NCI-H2171 (cell line): ENCODE results near the gene FRMD3.

ENCODE experiments used
- DNase-seq: peaks from one replicate; lab custom pipeline; 2025; lab: John Stamatoyannopoulos, UW

FRMD3 gene

DNA sequence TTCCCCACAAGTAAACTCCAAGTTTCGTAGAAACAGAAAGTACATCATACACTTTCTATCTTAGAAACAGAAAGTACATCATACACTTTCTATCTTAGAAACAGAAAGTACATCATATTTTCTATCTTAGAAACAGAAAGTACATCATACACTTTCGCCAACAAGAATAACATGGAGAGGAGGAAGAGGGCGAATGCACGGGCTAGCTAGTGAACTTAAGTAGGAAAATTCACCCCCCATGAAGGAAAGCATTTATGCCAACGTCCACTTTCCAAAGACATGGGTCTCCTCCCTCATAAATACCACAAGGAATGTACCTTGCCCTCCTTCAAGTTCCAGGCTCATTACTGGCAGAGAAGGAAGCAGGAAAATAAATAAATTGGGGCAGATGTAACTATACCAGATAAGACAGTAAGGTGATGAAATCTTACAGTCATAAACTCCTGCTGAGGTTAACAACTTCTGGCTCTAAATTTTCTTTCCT lies 64.7 kb downstream of the FRMD3 start:
- no peak for DNase-seq

DNA sequence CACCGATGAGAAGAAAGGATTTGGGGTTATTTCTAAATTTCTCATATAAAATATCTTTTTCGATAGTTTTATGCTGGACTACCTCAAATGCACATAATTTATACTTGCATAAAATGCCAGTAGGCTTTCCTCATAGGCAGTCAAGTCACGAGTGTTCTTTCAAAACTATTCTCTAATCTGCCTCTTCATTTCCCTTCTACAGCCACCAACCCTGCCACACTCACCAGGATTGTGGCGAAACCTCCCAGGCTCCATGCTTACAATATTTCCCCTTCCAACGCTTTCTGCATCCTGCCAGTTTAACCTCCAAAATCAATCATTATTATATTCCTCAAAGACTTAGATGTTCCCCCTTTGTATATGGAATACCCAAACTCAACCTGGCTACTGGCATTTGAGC lies 65.4 kb downstream of the FRMD3 start:
- no peak for DNase-seq

DNA sequence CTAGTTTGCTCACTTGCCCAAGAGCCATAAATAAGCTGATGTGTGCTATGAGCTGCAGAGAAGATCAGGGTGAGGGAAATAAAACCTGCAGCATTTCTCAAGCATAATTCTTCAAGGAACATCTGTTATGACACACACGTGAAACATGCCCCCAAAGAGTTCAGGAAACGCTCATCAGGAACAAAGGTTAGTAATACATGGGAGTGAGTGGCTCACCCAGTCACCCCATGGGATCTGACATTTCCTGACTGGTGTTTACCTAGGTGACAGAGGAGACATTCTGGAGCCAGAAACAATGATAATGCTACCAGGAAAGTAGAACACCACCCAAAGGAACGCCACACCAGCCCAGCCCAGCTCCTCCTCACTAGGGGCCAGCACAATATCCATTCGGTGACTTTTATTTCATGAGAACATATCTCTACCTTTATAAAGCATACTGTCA lies 66.0 kb downstream of the FRMD3 start:
- peak; percentile 12 for DNase-seq

DNA sequence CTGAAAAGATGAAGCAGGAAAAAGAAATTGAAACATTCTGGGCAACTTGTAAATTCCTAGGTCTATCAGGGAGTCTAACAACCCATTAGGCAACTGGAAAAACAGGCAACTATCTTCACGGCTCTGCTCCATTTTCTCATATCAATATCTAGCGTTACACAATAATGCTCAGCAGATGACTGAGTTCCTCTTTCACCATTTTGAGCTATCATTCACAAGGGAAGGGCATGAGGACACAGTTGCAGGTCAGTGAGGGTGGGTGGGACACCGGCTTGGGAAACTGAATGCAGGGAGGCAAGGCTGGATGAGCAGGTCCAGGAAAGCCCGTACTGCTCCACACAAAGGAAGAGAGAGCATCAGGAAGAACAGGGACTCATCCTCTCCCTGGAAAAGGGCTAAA lies 67.0 kb downstream of the FRMD3 start:
- no peak for DNase-seq

DNA sequence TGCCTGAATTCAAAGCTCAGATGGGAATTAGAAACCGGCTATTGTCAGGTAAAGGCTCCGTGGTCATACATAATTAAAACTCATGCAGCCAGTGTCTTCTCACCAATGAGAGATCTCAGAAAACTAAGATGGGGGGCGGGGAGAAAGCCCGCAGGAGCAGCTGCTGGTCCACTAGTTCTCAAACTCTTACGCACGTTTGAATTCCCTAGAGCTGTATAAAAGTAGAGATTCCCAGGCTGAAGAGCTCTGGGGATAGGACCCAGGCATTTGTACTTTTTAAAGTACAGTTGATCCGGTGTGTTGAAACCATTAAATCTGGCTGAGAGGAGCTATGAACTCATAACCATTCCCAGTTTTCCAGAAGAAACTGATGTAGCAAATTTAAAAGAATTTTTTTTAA lies 68.5 kb downstream of the FRMD3 start:
- DNase-seq, result no peak

DNA sequence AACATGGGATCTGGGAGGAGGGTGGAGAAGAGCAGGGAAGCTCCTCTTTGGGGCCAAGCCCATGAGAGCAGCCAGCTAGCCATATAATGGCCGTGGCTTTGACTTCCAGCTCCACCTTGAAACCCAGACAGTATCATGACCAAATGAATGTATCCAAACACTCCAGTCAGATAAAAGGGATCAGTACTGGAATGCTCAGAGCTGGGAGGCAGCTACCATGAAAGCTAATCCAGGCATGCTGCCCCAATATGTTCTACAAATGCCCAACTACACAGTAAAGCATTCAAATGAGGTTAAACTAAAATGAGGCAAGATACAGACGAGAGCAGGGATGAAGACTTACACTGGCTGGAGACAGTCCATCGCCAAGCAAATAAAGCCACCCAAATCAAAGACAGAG lies 69.4 kb downstream of the FRMD3 start:
- DNase-seq, result no peak

DNA sequence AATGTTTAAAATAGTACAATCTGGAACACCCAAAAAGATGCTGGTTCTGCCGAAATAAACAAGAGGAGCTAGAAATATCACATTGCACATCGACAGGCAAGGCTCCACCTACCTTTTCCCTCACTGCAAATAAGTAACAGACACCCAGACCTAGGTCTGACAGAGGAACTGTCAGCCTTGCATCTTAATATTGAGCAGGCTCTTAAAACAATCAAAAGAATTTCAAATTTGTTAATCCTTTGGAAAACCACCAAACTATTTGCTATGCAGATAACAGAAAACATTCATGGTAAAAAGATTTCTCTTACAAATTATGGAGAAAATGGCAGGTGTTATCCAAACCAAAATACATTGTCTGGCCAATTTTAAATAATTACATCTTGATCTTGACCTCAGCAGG lies 71.3 kb downstream of the FRMD3 start:
- DNase-seq, result peak; percentile 24

DNA sequence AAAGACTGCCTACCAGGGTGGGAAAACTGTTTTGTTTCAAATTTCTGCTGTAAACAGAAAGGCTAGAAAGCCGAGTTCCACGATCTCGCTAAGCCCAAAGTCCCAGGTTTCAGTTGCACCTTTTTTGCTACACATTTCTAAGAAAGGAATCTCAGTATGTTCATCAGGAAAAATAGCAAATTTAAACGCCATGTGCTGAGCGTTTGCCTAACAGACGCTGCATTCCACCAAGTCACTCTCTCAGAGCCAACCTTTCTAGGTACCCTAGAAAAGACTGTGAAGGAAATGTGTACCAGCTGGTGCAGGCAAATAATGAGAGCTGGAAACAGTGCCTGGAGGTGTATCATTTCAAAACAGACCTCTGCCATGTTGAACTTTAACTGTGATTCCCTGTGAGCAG lies 71.8 kb downstream of the FRMD3 start:
- peak; percentile 60 for DNase-seq

DNA sequence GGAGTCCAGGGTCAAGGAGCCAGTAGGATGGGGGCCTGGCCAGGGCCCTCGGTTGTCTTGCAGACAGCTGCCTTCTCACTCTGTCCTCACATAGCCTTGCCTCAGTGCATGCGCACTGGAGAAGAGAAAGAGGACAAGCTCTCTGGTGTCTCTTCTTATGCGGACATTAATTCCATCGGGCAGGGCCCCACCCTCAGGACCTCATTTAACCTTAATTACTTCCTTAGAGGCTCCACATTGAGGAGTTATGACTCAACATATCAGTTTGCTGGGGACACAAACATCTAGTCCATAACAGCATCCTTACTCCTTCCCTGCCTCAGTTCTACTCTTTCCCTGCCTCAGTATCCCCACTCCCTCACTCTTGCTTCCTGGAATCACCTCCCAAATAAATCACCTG lies 78.4 kb downstream of the FRMD3 start:
- DNase-seq, result no peak

DNA sequence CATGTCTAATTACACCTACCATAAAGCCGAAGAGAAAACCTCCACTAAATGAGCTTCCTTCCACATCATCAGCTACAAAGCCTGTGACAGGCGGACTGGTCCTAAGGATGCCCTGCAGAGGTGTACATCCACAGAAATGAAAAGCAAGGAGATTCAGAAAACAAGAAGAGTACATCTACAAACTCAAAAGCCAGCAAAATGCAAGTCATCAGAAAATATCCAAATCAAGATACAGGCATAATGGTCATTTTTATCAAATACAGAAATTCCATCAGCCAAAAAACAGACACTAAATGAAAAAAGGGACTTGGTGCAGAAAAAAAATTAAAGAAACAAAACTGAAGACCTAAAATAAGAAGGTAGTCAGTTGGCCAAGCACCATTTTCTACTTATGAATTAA lies 79.7 kb downstream of the FRMD3 start:
- DNase-seq, result no peak

DNA sequence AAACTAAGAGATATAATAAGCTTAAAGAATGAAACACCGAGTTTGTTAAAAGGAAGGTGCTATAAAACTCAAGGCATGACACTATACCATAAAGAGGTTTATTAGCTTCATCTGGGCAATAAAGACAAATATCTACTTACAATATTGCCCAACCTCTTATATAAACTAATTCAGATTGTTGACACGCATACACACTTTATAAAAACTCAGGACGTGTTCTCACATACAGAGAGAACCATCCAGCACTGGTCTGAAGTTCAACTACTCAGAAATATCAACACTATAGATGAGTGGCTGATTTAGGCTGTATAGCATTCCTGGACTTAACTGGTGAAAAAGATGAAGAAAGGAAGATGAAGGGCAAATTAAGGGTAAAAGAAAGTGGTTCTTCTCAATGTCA lies 81.2 kb downstream of the FRMD3 start:
- no peak for DNase-seq

DNA sequence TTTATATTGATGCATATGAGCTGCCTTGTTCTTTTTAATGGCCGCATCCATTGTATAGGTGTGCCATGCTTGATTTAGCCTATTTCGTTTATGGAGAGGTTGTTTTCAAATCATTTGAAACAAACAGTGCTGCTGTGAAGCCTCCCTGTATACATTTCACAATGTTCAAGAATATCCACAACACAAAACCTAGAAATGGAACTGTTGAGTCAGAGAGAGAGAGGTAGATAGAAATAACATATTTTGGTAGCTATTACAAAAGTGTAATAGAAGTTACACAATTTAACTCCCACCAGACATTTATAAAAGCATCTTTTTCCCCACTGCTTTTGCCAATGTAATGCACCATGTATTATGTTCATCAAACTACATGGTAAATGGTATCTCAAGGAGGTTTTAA lies 82.0 kb downstream of the FRMD3 start:
- no peak for DNase-seq

DNA sequence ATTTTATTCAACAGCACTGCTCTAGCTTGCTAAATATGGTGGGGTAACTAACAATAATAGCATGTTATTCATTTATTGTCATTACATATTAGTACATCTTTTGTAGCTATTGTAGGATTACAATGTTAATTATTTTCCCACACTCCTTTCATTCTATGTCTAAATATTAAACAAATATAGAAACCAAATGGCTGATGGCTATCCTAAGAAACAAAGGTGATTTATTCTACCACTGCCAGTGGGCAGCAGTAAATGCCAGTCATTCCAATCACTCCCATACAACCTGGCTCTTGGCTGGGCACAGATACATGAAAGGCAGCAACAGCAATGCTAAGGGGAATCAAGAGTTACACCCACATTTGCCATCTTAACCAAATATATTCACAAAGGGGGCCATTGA lies 84.1 kb downstream of the FRMD3 start:
- no peak for DNase-seq

DNA sequence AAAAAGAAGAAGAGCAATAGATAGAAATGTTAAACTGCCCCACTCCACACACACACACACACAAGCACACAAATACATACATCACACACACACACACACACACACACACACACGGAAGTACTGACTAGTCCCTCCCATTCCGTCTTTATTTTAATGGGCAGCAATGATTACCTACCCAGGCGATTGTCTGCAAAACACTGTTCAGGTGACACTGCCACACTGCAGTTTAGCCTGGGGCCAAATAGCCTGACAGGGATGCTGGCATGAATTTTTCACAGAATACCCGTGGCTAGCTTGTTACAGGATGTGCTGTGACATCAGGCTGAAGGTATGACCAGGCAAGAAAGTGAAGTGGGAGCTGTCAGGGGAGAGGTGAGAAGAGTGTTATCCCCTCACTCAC lies 86.9 kb downstream of the FRMD3 start:
- no peak for DNase-seq

DNA sequence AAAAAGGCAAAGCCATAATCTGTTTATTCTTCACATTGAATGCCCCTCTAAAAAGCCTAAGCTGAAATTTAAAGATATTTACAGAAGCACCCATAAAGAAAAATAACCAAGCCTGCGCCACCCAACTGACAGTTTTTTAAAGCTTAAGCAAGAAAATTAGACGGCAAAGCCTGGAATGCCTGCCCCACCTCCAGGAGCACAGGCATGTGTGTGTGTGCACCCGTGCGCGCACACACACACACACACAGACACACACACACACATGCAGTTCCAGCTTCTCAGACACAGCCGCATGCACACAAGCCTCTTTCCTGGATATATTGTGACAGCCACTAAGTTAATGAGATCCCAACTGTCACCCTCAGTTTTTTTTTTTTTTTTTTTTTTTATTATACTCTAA lies 88.2 kb downstream of the FRMD3 start:
- DNase-seq, result no peak

DNA sequence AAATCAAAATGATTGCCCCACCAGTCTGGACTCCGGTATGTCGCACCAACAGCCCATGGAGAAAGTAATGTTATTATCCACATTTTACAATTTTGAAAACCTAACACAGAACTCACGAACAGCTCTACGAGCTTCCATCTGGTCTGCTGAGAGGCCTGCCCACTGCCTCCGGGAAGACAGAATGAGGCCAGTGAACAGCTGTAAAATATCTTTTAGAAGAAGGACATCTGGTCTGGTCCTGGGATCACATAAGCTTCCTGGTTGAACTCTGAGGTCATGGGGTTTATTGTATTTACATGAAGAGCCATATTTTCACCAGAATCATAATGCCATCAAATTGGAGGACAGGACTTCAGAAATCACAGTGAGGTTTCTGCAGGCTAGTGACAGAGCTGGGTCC lies 89.0 kb downstream of the FRMD3 start:
- no peak for DNase-seq

DNA sequence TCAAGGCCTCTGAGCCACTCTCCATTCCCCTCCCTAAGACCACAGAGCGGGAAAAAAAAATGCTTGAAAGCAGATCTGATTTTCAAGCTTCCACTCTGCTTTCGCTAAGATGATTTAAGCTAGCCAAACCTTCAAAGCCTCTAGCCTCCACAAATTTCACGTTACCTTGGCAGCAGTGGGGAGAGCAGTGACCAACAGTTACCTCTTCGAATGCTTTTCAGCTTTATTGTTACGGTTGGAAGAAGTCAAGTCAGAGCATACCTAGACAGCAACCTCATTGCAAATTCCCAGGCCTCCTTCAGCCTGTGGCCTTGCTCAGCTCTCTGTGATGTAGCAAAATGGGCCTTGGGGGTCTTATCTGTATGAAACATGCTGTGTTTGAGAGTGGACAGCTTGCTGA lies 89.6 kb downstream of the FRMD3 start:
- DNase-seq, result no peak

DNA sequence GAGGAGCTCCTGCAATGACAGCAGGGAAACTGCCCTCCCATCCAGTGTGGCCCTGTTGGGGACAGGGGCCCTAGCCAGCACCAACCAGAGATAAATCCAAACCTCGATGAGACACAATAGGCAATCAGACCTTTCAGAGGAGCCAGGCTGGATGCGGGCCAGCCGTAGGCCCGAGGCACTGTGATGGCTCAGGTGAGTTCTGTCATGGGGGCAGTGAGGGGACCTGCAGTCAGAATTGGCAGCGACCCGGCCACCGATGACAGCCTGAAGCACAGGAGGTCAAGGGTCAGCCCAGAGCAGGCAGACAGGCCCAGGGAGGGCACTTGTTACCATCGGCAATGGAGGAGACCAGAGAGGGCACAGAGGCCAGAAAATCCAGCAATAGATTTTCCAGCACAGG lies 90.8 kb downstream of the FRMD3 start:
- no peak for DNase-seq

DNA sequence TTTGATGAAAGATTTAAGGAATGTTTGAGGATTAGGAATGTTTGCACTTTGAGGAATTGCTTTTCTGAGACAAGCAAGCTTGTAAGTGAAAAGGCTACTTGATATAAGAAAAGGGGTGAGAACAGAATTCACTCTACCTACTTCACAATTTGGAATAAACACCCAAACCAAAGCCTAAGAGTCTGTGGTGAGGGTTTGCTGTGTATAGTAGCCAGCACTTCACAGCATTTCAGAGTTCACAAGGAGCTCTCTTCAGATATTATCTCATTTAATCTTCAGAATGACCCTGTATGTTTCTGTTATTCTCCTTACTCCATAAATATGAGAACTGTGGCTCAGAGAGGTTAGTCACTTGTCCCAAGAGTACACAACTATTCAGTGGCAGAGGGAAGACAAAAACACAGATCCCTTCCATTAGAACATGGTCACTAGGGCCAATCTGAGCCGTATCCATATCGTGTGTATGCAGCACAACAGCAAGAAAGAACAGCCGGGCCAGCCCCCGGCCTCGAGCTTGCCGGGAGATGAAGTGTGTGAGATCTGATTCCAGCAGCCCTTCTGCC lies 92.4 kb downstream of the FRMD3 start:
- no peak for DNase-seq

DNA sequence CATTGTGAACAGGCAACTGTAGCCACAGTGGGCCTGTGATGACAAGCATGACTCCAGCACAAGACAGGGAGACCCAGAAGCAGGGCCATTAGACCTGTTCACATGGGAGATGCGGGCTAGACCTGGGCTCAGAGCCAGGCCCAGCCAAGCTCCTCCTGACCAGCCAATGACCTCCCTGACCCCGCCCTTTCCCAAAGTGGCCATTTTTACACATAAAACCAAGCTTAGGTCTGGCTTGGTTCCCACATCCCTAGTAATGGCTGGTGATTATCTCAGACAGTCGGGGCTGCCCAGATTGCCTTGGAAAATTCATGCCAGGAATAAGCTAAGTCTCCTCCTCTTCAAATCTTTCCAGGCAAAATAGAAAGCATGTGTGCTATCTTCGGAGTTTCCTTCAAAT lies 94.1 kb downstream of the FRMD3 start:
- no peak for DNase-seq

DNA sequence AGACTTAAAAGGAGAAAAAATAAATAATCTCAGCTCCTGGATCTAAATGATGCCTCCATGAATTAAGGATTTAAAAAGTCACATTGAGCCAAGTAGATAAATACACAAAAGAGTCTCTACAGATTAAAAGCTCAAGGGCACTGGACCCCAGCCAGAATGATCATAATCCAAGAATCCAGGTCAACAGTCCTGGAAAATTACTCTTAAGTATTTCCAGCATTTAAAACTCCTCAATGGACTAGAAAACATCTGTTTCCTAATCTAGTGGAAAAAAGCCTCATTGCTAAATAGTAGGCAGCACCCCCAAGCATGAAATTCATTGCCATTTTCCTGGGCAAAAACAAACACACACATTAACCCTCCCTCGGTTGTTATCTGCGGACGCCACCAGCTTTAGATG lies 96.8 kb downstream of the FRMD3 start:
- DNase-seq, result no peak

DNA sequence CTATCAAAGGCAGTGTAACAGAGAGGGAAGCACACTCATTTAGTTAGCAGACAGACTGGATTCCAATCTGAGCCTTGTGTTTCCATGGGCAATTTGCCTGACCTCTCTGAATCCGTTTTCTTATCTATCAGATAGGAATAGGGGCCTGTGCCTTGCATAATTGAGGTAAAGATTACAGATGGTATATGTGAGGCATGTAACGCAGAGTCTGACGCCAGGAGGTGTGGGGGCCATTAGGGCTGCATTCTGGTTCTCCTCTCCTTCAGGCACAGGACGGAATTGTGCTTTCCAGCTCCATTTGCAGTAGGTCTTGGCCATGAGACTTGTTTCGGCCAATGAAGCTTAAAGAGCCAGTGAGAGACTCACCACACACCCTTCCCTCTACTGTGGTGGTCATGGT lies 97.6 kb downstream of the FRMD3 start:
- no peak for DNase-seq

DNA sequence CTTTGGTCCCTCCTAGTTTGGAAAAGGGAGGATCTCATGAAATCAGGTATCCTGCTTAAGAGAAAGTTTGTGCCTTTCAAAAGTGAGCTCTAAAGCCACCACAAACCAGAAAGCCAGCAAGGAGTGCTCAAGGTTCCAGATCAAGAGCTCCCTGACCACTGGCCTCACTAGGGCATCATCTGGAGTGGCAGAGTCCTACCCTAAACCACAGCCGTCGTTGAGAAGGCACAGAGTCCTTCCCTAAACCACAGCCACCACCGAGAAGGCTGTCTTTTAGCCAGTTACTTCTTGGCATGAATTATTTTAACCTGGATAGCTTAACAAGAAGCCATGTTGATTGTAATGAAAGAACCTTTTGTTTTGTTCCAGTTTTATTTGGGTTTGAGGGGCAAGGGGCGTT lies 102.9 kb downstream of the FRMD3 start:
- no peak for DNase-seq

DNA sequence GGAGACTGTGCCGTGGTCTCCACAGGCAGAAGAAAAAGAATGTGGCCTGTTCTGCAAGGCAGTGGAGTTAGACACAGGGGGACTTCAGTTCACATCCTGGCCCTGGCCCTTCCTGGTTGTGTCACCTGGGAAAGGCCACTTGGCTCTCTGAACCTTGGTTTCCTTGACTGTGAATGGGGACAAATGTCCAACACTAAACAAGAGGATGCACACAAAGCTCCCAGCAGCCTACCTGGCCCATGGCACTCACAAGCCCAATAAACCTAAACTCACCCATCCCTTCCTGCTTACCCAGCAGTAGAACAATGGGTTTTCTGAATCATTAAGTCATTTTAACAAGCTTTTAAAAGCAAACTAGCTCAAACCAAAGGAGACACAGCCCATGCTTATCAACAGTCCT lies 103.9 kb downstream of the FRMD3 start:
- DNase-seq, result no peak

DNA sequence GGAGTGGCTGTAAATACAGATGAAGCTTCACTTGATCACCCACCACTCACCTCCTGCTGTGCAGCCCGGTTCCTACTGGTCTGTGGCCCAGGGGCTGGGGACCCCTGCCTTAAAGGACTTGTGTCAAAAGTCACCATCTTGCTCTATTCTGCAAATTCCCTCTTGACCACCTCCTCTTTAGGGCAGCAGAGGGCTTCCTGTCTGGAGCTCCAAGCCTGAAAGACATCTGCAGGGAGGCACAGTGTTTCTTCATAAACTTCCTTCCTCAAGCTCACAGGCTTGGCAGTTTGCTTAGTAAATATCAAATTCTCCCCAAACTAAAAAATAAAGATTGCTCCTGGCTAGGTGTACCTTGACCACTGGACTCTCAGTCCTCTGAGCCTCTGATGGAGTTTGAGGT lies 104.4 kb downstream of the FRMD3 start:
- DNase-seq, result no peak
